Measurements from ENCODE around the gene PEX10.

The PEX10 gene

DNA sequence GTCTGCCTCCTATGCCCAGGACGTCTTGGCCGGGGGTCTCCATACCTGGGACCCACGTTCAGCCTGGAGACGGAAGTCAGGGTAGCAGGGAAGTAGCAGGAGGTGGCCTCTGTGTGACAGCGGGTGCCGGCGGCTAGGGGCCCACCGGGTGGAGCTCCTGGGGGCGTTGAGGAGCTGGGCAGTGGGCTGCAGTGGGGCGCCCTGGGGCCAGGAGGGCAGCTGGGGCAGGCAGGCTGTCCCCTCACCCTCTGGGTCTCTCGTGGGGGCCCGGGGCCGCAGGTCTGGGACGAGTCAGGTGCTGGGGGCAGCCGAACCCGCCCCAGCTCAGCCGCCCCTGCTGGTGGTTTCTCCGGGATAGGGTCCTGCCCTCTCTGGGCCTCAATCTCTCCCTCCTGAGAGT is 14.7 kb upstream of the PEX10 start:
- no peak overlapping the region for H3K4me3 ChIP-seq (ENCODE audit: low read depth, low read length)
- no peak for DNase-seq (ENCODE audit: low read depth)
- TF ChIP-seq MYC (IDR thresholded peaks at IDR 0.05; ENCODE audit: low read depth, low read length) = no peak
- no peak for TF ChIP-seq POLR2A (IDR thresholded peaks at IDR 0.05; ENCODE audit: extremely low read depth, insufficient read length)
- TF ChIP-seq, protein P1, sequence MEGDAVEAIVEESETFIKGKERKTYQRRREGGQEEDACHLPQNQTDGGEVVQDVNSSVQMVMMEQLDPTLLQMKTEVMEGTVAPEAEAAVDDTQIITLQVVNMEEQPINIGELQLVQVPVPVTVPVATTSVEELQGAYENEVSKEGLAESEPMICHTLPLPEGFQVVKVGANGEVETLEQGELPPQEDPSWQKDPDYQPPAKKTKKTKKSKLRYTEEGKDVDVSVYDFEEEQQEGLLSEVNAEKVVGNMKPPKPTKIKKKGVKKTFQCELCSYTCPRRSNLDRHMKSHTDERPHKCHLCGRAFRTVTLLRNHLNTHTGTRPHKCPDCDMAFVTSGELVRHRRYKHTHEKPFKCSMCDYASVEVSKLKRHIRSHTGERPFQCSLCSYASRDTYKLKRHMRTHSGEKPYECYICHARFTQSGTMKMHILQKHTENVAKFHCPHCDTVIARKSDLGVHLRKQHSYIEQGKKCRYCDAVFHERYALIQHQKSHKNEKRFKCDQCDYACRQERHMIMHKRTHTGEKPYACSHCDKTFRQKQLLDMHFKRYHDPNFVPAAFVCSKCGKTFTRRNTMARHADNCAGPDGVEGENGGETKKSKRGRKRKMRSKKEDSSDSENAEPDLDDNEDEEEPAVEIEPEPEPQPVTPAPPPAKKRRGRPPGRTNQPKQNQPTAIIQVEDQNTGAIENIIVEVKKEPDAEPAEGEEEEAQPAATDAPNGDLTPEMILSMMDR (IDR thresholded peaks at IDR 0.05; ENCODE audit: low read depth, low read length) = no peak
- TF ChIP-seq, protein P2, sequence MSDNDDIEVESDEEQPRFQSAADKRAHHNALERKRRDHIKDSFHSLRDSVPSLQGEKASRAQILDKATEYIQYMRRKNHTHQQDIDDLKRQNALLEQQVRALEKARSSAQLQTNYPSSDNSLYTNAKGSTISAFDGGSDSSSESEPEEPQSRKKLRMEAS (IDR thresholded peaks at IDR 0.05; ENCODE audit: low read depth, low read length) = no peak

DNA sequence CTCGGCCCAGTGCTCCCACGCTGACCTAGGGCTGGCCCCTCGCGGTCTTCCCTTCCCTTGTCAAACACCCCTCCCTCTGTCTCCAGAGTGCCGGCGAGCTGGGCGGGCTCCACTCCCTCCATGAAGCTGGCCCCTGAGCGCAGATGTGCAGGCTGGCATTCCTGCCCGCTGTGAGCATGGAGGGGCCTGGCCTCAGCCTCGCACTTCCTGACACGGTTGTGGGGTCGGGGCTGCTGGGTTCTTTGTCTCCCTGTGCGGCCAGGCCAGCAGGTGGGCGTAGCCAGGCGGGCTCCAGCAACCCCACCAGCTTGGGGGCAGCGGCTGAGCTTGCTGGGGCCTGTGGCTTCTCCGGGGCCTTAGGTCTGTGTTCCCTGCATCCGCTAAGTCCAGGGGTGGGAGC is 14.2 kb upstream of the PEX10 start:
- TF ChIP-seq MYC (IDR thresholded peaks at IDR 0.05; ENCODE audit: low read depth, low read length) (no peak), POLR2A (IDR thresholded peaks at IDR 0.05; ENCODE audit: extremely low read depth, insufficient read length) (no peak)
- TF ChIP-seq, protein P2 (IDR thresholded peaks at IDR 0.05; ENCODE audit: low read depth, low read length) = no peak
- TF ChIP-seq, protein P1 (IDR thresholded peaks at IDR 0.05; ENCODE audit: low read depth, low read length) = no peak
- H3K4me3 ChIP-seq (ENCODE audit: low read depth, low read length) = no peak overlapping the region
- DNase-seq (ENCODE audit: low read depth) = no peak

DNA sequence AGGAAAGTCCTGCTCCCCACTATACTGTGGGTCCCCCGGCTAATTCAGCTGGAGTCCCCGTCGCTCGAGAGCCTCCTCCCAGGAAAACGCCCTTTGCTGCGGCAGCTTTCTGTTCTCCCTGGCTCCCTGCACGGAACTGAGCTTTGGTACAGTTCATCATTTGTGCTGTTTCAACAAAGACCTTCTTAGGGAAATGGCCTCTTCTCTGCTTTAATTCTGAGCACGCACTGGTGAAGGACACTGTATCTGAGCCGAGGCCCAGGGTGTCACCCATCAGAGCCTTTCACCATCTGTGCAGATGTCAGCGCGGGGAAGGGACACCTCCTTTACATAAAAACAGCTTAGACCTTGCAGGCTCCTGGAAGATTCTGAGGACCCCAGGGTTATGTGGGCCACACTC is 13.5 kb upstream of the PEX10 start:
- no peak for DNase-seq (ENCODE audit: low read depth)

DNA sequence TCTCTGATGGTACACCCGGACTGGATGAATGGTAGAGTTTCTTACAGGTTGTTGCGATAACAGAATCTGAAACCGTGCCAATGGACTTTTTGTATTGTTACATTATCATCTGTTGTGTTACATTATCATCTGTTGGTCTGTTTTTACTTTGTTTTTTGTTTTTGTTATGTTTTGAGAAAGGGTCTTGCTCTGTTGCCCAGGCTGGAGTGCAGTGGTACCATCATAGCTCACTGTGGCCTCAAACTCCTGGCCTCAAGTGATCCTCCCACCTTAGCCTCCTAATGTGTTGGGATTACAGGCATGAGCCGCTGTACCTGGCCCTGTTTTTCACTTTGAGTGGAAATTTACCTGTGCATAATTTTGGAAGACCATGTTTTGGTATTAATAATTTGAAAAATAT is 10.2 kb upstream of the PEX10 start:
- no peak for DNase-seq (ENCODE audit: low read depth)
- no peak overlapping the region for H3K4me3 ChIP-seq (ENCODE audit: low read depth, low read length)
- TF ChIP-seq, protein P1 (IDR thresholded peaks at IDR 0.05; ENCODE audit: low read depth, low read length) = no peak
- TF ChIP-seq MYC (IDR thresholded peaks at IDR 0.05; ENCODE audit: low read depth, low read length) = no peak

More for the DNA sequence above, 13.5 kb upstream of the PEX10 start:
- H3K4me3 ChIP-seq (ENCODE audit: low read depth, low read length) = no peak overlapping the region
- TF ChIP-seq, protein P1 (IDR thresholded peaks at IDR 0.05; ENCODE audit: low read depth, low read length) = no peak
- TF ChIP-seq, protein P2 (IDR thresholded peaks at IDR 0.05; ENCODE audit: low read depth, low read length) = no peak
- TF ChIP-seq MYC (IDR thresholded peaks at IDR 0.05; ENCODE audit: low read depth, low read length) (no peak), POLR2A (IDR thresholded peaks at IDR 0.05; ENCODE audit: extremely low read depth, insufficient read length) (no peak)

DNA sequence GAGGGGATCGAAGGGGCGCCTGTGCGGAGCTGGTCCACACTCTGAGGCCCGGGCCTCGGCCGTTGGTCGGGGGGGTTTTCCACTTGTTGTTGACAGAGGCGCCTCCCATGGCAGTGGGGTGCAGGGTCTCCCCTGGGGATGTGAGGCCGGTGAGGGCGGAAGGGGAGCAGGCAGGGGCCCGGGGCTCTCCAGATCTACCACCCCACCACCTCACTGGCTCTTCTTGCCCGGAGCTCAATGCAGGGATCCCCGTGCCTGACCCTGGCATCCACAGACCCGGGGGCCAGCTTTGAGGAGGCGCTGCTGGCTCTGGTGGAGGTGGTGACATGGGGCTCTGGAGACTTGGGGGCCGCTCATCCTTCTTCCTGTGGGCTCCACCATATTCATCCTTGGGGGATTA is 7.1 kb upstream of the PEX10 start:
- TF ChIP-seq MYC (IDR thresholded peaks at IDR 0.05; ENCODE audit: low read depth, low read length) (no peak), POLR2A (IDR thresholded peaks at IDR 0.05; ENCODE audit: extremely low read depth, insufficient read length) (no peak)
- TF ChIP-seq, protein P1 (IDR thresholded peaks at IDR 0.05; ENCODE audit: low read depth, low read length) = no peak
- TF ChIP-seq, protein P2 (IDR thresholded peaks at IDR 0.05; ENCODE audit: low read depth, low read length) = no peak
- no peak overlapping the region for H3K4me3 ChIP-seq (ENCODE audit: low read depth, low read length)
- DNase-seq (ENCODE audit: low read depth) = no peak

DNA sequence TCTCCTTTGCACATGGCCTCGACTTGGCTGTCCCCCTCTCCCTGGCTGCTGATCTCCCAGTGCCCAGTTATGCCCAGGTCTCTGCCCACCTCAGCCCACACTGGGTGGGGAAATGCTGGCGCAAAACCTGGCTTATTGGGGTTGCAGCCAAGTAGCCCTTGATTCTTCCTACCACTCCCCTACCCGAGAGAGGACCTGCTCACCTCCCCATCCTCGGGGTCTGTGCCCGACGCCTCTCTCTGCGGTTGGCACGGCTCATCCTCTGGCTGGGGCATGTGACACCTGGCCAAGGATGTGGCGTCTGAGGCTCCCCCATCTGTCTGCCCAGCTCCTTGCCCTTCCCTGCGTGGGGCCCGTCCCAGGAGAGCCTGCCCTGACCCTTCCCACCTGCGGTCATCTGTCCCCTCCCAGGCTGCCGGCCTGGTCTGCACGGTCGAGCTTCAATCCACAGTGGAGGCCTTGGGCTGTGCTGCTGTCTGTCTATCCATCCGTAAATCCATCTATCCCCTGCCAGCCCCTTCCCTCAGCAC is 6.5 kb upstream of the PEX10 start:
- DNase-seq (ENCODE audit: low read depth) = no peak
- TF ChIP-seq, protein P2 (IDR thresholded peaks at IDR 0.05; ENCODE audit: low read depth, low read length) = no peak
- TF ChIP-seq POLR2A (IDR thresholded peaks at IDR 0.05; ENCODE audit: extremely low read depth, insufficient read length) (no peak), MYC (IDR thresholded peaks at IDR 0.05; ENCODE audit: low read depth, low read length) (no peak)
- TF ChIP-seq, protein P1 (IDR thresholded peaks at IDR 0.05; ENCODE audit: low read depth, low read length) = no peak
- no peak overlapping the region for H3K4me3 ChIP-seq (ENCODE audit: low read depth, low read length)
